GM12878 (cell line): ENCODE measurements around the gene ST6GAL2. TPM values are rescaled to one million over a fixed set of nuclear protein-coding genes. Genes with fewer than 3 reads are reported as not detected.

Source experiments
- ATAC-seq: fragments of 200-7000 bp; cut with Tn5 transposase; 3 replicates; pipeline ENCODE4 v1.9.1; 2020; ENCODE audit warnings: mild to moderate bottlenecking, moderate library complexity
- BruUV-seq: library from RNA; stranded (reverse); fragments of 400-500 nt; replicated peaks from 2 replicates; lab custom pipeline; 2021; lab: Mats Ljungman, UMichigan
- CTCF ChIA-PET: fragments of 300-600 bp; sonication (Branson Sonifier 250); formaldehyde crosslinking; extraction: SDS; loops from one replicate; lab custom pipeline; 2021; ENCODE audit warnings: inconsistent platforms; lab: Yijun Ruan, JAX
- POLR2A ChIA-PET: fragments of 350-600 bp; formaldehyde crosslinking; extraction: SDS; loops from one replicate; lab custom pipeline; 2021; ENCODE audit warnings: inconsistent platforms; lab: Charles Lee
- RAD21 ChIA-PET: fragments of 300-600 bp; sonication (Branson Sonifier 250); formaldehyde crosslinking; loops from one replicate; lab custom pipeline; 2023; ENCODE audit warnings: antibody characterized with exemption; ENCODE audit not compliant: unreplicated experiment; lab: Charles Lee
- SMC1A ChIA-PET: fragments of 300-600 bp; sonication (Branson Sonifier 250); formaldehyde crosslinking; loops from one replicate; lab custom pipeline; 2023; ENCODE audit not compliant: unreplicated experiment, uncharacterized antibody; lab: Charles Lee
- DNase-seq: peaks from one replicate; pipeline ENCODE4 v3.0.0-alpha.2; 2011; ENCODE audit warnings: low read depth, low spot score
- FAIRE-seq: peaks from 3 replicates; lab custom pipeline; 2011; peaks lifted over from hg19 to GRCh38; lab: Jason Lieb, UNC
- H2AFZ ChIP-seq: 2 replicates; pipeline ENCODE4 v1.6.0; 2011; ENCODE audit warnings: low read depth, low read length, control low read depth; ENCODE audit not compliant: control insufficient read depth
- H3K27ac ChIP-seq: 2 replicates; pipeline ENCODE4 v1.5.1; 2011; ENCODE audit warnings: control low read depth; ENCODE audit not compliant: control insufficient read depth, insufficient read depth
- H3K27me3 ChIP-seq, 2 experiments: replicated peaks in 1 of 2; 2 replicates each; pipeline versions ENCODE4 v1.6.0 to v1.6.1; 2011; ENCODE audit warnings: low read length in 1 of 2; ENCODE audit not compliant: control insufficient read depth in 2 of 2, insufficient read depth in 2 of 2
- H3K36me3 ChIP-seq, 2 experiments: 2 replicates each; pipeline ENCODE4 v1.5.1; 2011; ENCODE audit warnings: low read length in 1 of 2; ENCODE audit not compliant: control insufficient read depth in 2 of 2, insufficient read depth in 2 of 2
- H3K4me1 ChIP-seq: 2 replicates; pipeline ENCODE4 v1.6.1; 2011; ENCODE audit warnings: mild to moderate bottlenecking, low read length, moderate library complexity, mixed read lengths; ENCODE audit not compliant: control insufficient read depth, insufficient read depth
- H3K4me2 ChIP-seq: 2 replicates; pipeline ENCODE4 v1.6.0; 2011; ENCODE audit warnings: control low read depth; ENCODE audit not compliant: control insufficient read depth, insufficient read depth
- H3K4me3 ChIP-seq: fragments of 200-600 bp; sonication (generic); 2 replicates; pipeline ENCODE4 v1.5.1; 2016
- H3K79me2 ChIP-seq: 2 replicates; pipeline ENCODE4 v1.6.0; 2011; ENCODE audit warnings: low read length; ENCODE audit not compliant: control insufficient read depth, insufficient read depth
- H3K9ac ChIP-seq: 2 replicates; pipeline ENCODE4 v1.8.0; 2011; ENCODE audit warnings: low read length, control low read depth, mixed read lengths; ENCODE audit not compliant: control insufficient read depth, insufficient read depth
- H3K9me3 ChIP-seq: replicated peaks from 3 replicates; pipeline ENCODE4 v1.5.1; 2011; ENCODE audit warnings: mild to moderate bottlenecking, low read length; ENCODE audit not compliant: control insufficient read depth, insufficient read depth
- H4K20me1 ChIP-seq: 2 replicates; pipeline ENCODE4 v1.6.0; 2011; ENCODE audit not compliant: control insufficient read depth, insufficient read depth
- CHD2 ChIP-seq: IDR thresholded peaks from 2 replicates; pipeline ENCODE4 v1.6.1; 2011; ENCODE audit warnings: low read depth, low read length, improper control_type of control experiment, borderline replicate concordance
- EED ChIP-seq: sonication (generic); IDR thresholded peaks from 2 replicates; pipeline ENCODE4 v1.6.1; 2016; ENCODE audit warnings: antibody characterized with exemption, low read depth
- HCFC1 ChIP-seq: fragments of 150-350 bp; IDR thresholded peaks from 2 replicates; pipeline ENCODE4 v1.6.1; 2014; ENCODE audit warnings: low read length
- IRF4 ChIP-seq: IDR thresholded peaks from 2 replicates; pipeline ENCODE4 v1.6.1; 2011; ENCODE audit warnings: low read depth, low read length
- NR2C1 ChIP-seq: fragments of 450-650 bp; IDR thresholded peaks from 2 replicates; pipeline ENCODE4 v1.6.1; 2017; ENCODE audit warnings: antibody characterized with exemption, mild to moderate bottlenecking, moderate library complexity
- NR2C2 ChIP-seq: IDR thresholded peaks from 2 replicates; pipeline ENCODE4 v1.6.1; 2011; ENCODE audit warnings: borderline replicate concordance, low read depth; ENCODE audit not compliant: control insufficient read depth, insufficient read length
- NR2F1 ChIP-seq: fragments of 450-650 bp; conservative IDR thresholded peaks from 2 replicates; pipeline ENCODE4 v1.6.1; 2017; ENCODE audit warnings: mild to moderate bottlenecking
- RAD51 ChIP-seq: fragments of 450-650 bp; IDR thresholded peaks from 2 replicates; pipeline ENCODE4 v1.6.1; 2016; ENCODE audit warnings: moderate library complexity, mild to moderate bottlenecking, inconsistent platforms
- RBBP5 ChIP-seq: fragments of 200-600 bp; sonication (generic); conservative IDR thresholded peaks from 2 replicates; pipeline ENCODE4 v1.6.1; 2016
- RFX5 ChIP-seq: IDR thresholded peaks from 2 replicates; pipeline ENCODE4 v1.6.1; 2011; ENCODE audit warnings: low read depth, low read length, improper control_type of control experiment
- RUNX3 ChIP-seq: IDR thresholded peaks from 2 replicates; pipeline ENCODE4 v1.6.1; 2012; ENCODE audit warnings: low read length, inconsistent platforms
- SIX5 ChIP-seq: IDR thresholded peaks from 2 replicates; pipeline ENCODE4 v1.6.1; 2011; ENCODE audit warnings: mild to moderate bottlenecking, low read depth, low read length, moderate library complexity; ENCODE audit not compliant: severe bottlenecking
- SPI1 ChIP-seq: IDR thresholded peaks from 2 replicates; pipeline ENCODE4 v1.6.1; 2011; ENCODE audit warnings: low read depth, mild to moderate bottlenecking, low read length, moderate library complexity, borderline replicate concordance; ENCODE audit not compliant: insufficient read depth
- YBX1 ChIP-seq: fragments of 450-650 bp; IDR thresholded peaks from 2 replicates; pipeline ENCODE4 v1.6.1; 2016; ENCODE audit warnings: antibody characterized with exemption
- WGBS: methylation state at CpG from one replicate; pipeline ENCODE4 v1.1.6; 2016; ENCODE audit warnings: low lambda C conversion rate; ENCODE audit not compliant: insufficient replicate concordance, insufficient coverage; ENCODE audit errors: missing lambda C conversion rate; 5-methylcytosine and 5-hydroxymethylcytosine counted together
- in situ Hi-C: fragments of 300-500 bp; cut with MboI; formaldehyde crosslinking; loops from 9 replicates; pipeline ENCODE4 v1.14.3; 2018; ENCODE audit warnings: mixed read lengths
- intact Hi-C: fragments of 100-400 bp; cut with micrococcal nuclease; formaldehyde crosslinking; loops from one replicate; pipeline ENCODE4 v1.14.2; 2022; ENCODE audit not compliant: unreplicated experiment
- polyA plus RNA-seq, 11 experiments: library from polyadenylated mRNA; depleted of rRNA in 4 of 11; unstranded in 6 of 11; stranded (reverse) in 5 of 11; fragments of >200 nt; fragmentation: Nextera tagmentation in 4 of 11; fragmentation: Illumina TruSeq in 1 of 11; extraction: Ambion mirVana in 4 of 11; extraction: Trizol in 1 of 11; gene quantifications; 1 replicate in 1 of 11; 2 replicates in 10 of 11; pipeline versions ENCODE4 v1.2.1 to v1.2.3, GENCODE V29; 2011 to 2016; ENCODE audit warnings: inconsistent platforms in 2 of 11, missing spikeins in 2 of 11, low read depth in 1 of 11
- total RNA-seq, 4 experiments: library from RNA; depleted of rRNA in 3 of 4; stranded (reverse); fragments of >200 nt in 3 of 4; fragmentation: Illumina TruSeq in 1 of 4; extraction: Trizol in 1 of 4; gene quantifications; 2 replicates each; pipeline versions ENCODE4 v1.2.1 to v1.2.3, GENCODE V29; 2013 to 2021

The ST6GAL2 gene
- total and polyA plus RNA-seq, 10 of the 15 experiments (the other 5 are each of a cell fraction or from before 2014, with no cell fraction given), result not detected

GRCh38 chr2:106921451-106921850 lies 35.5 kb upstream of the ST6GAL2 start:
- intact Hi-C loops, result no loop called here
- Histone ChIP-seq H3K27ac (no peak overlapping the region), H3K36me3 (no peaks in the 10 kb centered on the region), H2AFZ (no peak overlapping the region), H3K4me2 (no peak overlapping the region), H3K4me1 (no peaks in the 10 kb centered on the region), H4K20me1 (no peaks in the 10 kb centered on the region), H3K9ac (no peak overlapping the region), H3K9me3 (no peaks in the 10 kb centered on the region), H3K27me3 (no peaks in the 10 kb centered on the region), H3K79me2 (no peaks in the 10 kb centered on the region), H3K4me3 (no peak overlapping the region)
- 6% methylated on average over 1 of the region's 1 CpG for WGBS
- SMC1A ChIA-PET, result no interaction called here
- CTCF ChIA-PET, result no interaction called here
- DNase-seq (no peak), ATAC-seq (no peak), FAIRE-seq (no peak)
- BruUV-seq, result no TSS peak
- in situ Hi-C loops, result no loop called here
- POLR2A ChIA-PET, result no interaction called here
- RAD21 ChIA-PET, result no interaction called here
- TF ChIP-seq NR2C2 (no peak), RBBP5 (no peak), SIX5 (no peak), HCFC1 (no peak), RUNX3 (no peak), SPI1 (no peak), NR2C1 (no peak), IRF4 (no peak), RAD51 (no peak), NR2F1 (no peak), RFX5 (no peak), EED (no peak), YBX1 (no peak), CHD2 (no peak)
